Right lobe of liver (tissue), 4 donors: ENCODE results near the gene RALGAPB.

ENCODE experiments used
- POLR2A ChIP-seq: fragments of 450-650 bp; IDR thresholded peaks from one replicate; pipeline ENCODE4 v1.6.1; 2017; ENCODE audit warnings: antibody characterized with exemption, mild to moderate bottlenecking
- TF ChIP-seq, protein P1 (sequence below), 4 donors: fragments of 200-600 bp in 3 of 4; fragments of 450-650 bp in 1 of 4; IDR thresholded peaks; one replicate each; pipeline versions ENCODE4 v1.5.1 to v1.8.0; 2016 to 2022; ENCODE audit warnings: antibody characterized with exemption in 4 of 4, mild to moderate bottlenecking in 2 of 4
- donor health status: DM: no; HTN: no; CAD: no.
- donor health status: DM: no; HTN: no; CAD: no.
- donor health status: DM: no; HTN: yes; CAD: no.

DNA sequence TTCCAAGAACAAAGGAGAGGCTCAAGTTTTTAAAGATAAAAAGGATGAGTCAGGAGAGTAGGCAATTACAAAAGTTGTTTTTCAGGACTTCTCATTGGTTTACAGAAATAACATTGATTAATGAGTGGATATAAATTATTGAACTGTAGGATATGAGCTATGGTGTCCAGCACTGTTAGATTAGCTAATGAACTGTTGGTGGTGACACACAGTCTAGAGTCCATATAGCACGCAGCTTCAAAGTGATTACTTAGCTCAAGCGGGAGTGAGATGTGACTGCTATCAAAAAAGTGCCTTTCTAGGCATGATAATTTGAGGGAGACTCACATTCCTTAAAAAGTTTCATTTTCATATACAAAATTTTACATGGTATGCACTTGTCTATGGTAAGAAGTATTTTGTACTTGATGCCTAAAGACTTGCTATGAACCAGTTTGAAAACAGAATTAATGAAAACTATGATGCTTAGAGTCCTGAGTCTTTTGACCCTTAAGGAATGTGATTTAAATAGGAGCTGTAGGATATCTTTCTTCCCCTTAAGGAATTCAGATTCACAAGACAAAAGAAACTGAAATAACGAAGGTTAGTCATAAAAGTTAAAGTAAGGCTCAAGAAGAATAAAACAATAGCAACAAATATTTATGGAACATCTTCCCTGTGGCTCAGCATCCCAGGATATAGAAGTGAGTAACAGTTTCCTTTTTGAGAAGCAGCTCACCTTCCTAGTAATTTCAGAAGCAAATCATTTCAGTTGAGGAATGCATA is 86.1 kb downstream of the RALGAPB start:
- TF ChIP-seq, protein P1, sequence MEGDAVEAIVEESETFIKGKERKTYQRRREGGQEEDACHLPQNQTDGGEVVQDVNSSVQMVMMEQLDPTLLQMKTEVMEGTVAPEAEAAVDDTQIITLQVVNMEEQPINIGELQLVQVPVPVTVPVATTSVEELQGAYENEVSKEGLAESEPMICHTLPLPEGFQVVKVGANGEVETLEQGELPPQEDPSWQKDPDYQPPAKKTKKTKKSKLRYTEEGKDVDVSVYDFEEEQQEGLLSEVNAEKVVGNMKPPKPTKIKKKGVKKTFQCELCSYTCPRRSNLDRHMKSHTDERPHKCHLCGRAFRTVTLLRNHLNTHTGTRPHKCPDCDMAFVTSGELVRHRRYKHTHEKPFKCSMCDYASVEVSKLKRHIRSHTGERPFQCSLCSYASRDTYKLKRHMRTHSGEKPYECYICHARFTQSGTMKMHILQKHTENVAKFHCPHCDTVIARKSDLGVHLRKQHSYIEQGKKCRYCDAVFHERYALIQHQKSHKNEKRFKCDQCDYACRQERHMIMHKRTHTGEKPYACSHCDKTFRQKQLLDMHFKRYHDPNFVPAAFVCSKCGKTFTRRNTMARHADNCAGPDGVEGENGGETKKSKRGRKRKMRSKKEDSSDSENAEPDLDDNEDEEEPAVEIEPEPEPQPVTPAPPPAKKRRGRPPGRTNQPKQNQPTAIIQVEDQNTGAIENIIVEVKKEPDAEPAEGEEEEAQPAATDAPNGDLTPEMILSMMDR (IDR thresholded peaks at IDR 0.05) = no peak
- no peak for TF ChIP-seq POLR2A
